K562 (cell line): ENCODE data around the gene MARK2. TPM values are rescaled to one million over a fixed set of nuclear protein-coding genes. Genes with fewer than 3 reads are reported as not detected.

ENCODE experiments used
- ATAC-seq: fragments of 200-7000 bp; cut with Tn5 transposase; 3 replicates; pipeline ENCODE4 v1.9.1; 2020; ENCODE audit warnings: moderate library complexity
- BruUV-seq: library from RNA; stranded (reverse); fragments of 400-500 nt; replicated peaks from 2 replicates; lab custom pipeline; 2021; lab: Mats Ljungman, UMichigan
- CTCF ChIA-PET: fragments of 300-600 bp; formaldehyde crosslinking; extraction: SDS; loops from one replicate; lab custom pipeline; 2021; ENCODE audit warnings: low intra/inter-chr PET ratio; lab: Yijun Ruan, JAX
- POLR2A ChIA-PET: fragments of 300-600, 350-650 bp; sonication (Branson Sonifier 250); formaldehyde crosslinking; extraction: SDS; loops from one replicate; lab custom pipeline; 2021; ENCODE audit warnings: antibody characterized with exemption, inconsistent platforms; lab: Yijun Ruan, JAX
- DNase-seq, 4 experiments: peaks; one replicate each; pipeline versions ENCODE4 v3.0.0 to v3.0.0-alpha.2; 2011 to 2018; ENCODE audit warnings: low spot score in 3 of 4, mixed read lengths in 3 of 4; ENCODE audit errors: extremely low read depth in 1 of 4
- FAIRE-seq: peaks from 2 replicates; lab custom pipeline; 2011; peaks lifted over from hg19 to GRCh38; lab: Jason Lieb, UNC
- H2AFZ ChIP-seq: 2 replicates; pipeline ENCODE4 v1.6.0; 2011; ENCODE audit warnings: low read depth, low read length, control low read depth, inconsistent platforms
- H3K27ac ChIP-seq: fragments of 200-600 bp; 3 replicates; pipeline ENCODE4 v1.8.0; 2011; ENCODE audit warnings: low read depth, mild to moderate bottlenecking, control low read depth, inconsistent platforms, low read length, moderate library complexity, mixed read lengths; ENCODE audit errors: extremely low read depth
- H3K27me3 ChIP-seq, 2 experiments: fragments of 300-600 bp in 1 of 2; 2 replicates in 1 of 2; 3 replicates in 1 of 2; pipeline versions ENCODE4 v1.6.0 to v1.8.0; 2011; ENCODE audit warnings: inconsistent platforms in 2 of 2, low read length in 2 of 2, mild to moderate bottlenecking in 1 of 2, mixed read lengths in 1 of 2, moderate library complexity in 1 of 2; ENCODE audit not compliant: control insufficient read depth in 2 of 2, insufficient read depth in 2 of 2
- H3K36me3 ChIP-seq: fragments of 300-600 bp; 3 replicates; pipeline ENCODE4 v1.8.0; 2011; ENCODE audit warnings: mild to moderate bottlenecking, low read length, inconsistent platforms; ENCODE audit not compliant: control insufficient read depth, insufficient read depth
- H3K4me1 ChIP-seq, 2 experiments: fragments of 200-600 bp in 1 of 2; replicated peaks in 1 of 2; 2 replicates in 1 of 2; 3 replicates in 1 of 2; pipeline versions ENCODE4 v1.5.1 to v1.8.0; 2011; ENCODE audit warnings: inconsistent platforms in 2 of 2, low read length in 2 of 2, mild to moderate bottlenecking in 1 of 2, mixed read lengths in 1 of 2, moderate library complexity in 1 of 2; ENCODE audit not compliant: control insufficient read depth in 2 of 2, insufficient read depth in 2 of 2
- H3K4me2 ChIP-seq: 2 replicates; pipeline ENCODE4 v1.6.1; 2011; ENCODE audit warnings: low read length, control low read depth, inconsistent platforms, mixed read lengths; ENCODE audit not compliant: insufficient read depth
- H3K4me3 ChIP-seq: fragments of 200-600 bp; sonication (generic), shearing (Covaris generic); 2 replicates; pipeline ENCODE4 v1.5.1; 2016; ENCODE audit warnings: control low read depth, inconsistent platforms
- H3K79me2 ChIP-seq: fragments of 200-600 bp; 3 replicates; pipeline ENCODE4 v1.8.0; 2011; ENCODE audit warnings: low read length, inconsistent platforms; ENCODE audit not compliant: control insufficient read depth, insufficient read depth
- H3K9ac ChIP-seq, 2 experiments: 2 replicates each; pipeline versions ENCODE4 v1.6.0 to v1.6.1; 2011; ENCODE audit warnings: low read depth in 2 of 2, low read length in 2 of 2, control low read depth in 1 of 2, inconsistent platforms in 1 of 2, mild to moderate bottlenecking in 1 of 2, mixed read lengths in 1 of 2; ENCODE audit not compliant: insufficient read depth in 1 of 2
- H3K9me1 ChIP-seq: one replicate; pipeline ENCODE4 v1.6.0; 2011; ENCODE audit warnings: inconsistent platforms, mild to moderate bottlenecking, low read length, moderate library complexity; ENCODE audit not compliant: control insufficient read depth, insufficient read depth
- H3K9me3 ChIP-seq: replicated peaks from 2 replicates; pipeline ENCODE4 v1.5.1; 2011; ENCODE audit warnings: low read depth, low read length, inconsistent platforms; ENCODE audit not compliant: control insufficient read depth, insufficient read depth
- H4K20me1 ChIP-seq: replicated peaks from 2 replicates; pipeline ENCODE4 v1.6.1; 2011; ENCODE audit warnings: low read length, inconsistent platforms, mixed read lengths; ENCODE audit not compliant: control insufficient read depth, insufficient read depth
- EP400 ChIP-seq: fragments of 450-650 bp; IDR thresholded peaks from 2 replicates; pipeline ENCODE4 v1.6.1; 2017; ENCODE audit warnings: antibody characterized with exemption, mild to moderate bottlenecking, moderate library complexity
- HIVEP1 ChIP-seq: fragments of 250-450 bp; sonication (Bioruptor Pico); IDR thresholded peaks from 2 replicates; pipeline ENCODE4 v1.4.0; 2020; ENCODE audit warnings: mild to moderate bottlenecking
- KDM5B ChIP-seq: fragments of 200-600 bp; sonication (generic); IDR thresholded peaks from 2 replicates; pipeline ENCODE4 v1.6.1; 2012; ENCODE audit warnings: low read depth, mild to moderate bottlenecking, moderate library complexity, low read length, control low read depth, inconsistent platforms; ENCODE audit not compliant: insufficient replicate concordance
- MAZ ChIP-seq, 2 experiments: fragments of 450-650 bp in 1 of 2; sonication (generic) in 1 of 2; formaldehyde crosslinking; IDR thresholded peaks in 1 of 2; conservative IDR thresholded peaks in 1 of 2; 2 replicates each; pipeline versions ENCODE4 v1.4.0 to v1.5.0; 2020; ENCODE audit warnings: mild to moderate bottlenecking in 1 of 2, missing genetic modification reagents in 1 of 2
- NBN ChIP-seq: fragments of 450-650 bp; IDR thresholded peaks from 2 replicates; pipeline ENCODE4 v1.6.1; 2016; ENCODE audit warnings: low read depth, mild to moderate bottlenecking
- PHF8 ChIP-seq: fragments of 200-600 bp; sonication (generic); IDR thresholded peaks from 2 replicates; pipeline ENCODE4 v1.6.1; 2012; ENCODE audit warnings: mixed run types, mild to moderate bottlenecking, inconsistent platforms, low read length, moderate library complexity, borderline replicate concordance
- POLR2AphosphoS5 ChIP-seq: IDR thresholded peaks from 2 replicates; pipeline ENCODE4 v1.6.1; 2011; ENCODE audit warnings: mild to moderate bottlenecking, low read depth, low read length, moderate library complexity; ENCODE audit not compliant: control insufficient read depth, insufficient read depth
- POLR2B ChIP-seq: fragments of 450-650 bp; IDR thresholded peaks from 2 replicates; pipeline ENCODE4 v1.6.1; 2018; ENCODE audit warnings: low read depth; ENCODE audit not compliant: partially characterized antibody
- POLR2H ChIP-seq: IDR thresholded peaks from 2 replicates; pipeline ENCODE4 v1.6.1; 2016; ENCODE audit warnings: missing genetic modification characterization, low read depth, mild to moderate bottlenecking, control low read depth, missing compliant biosample characterization, moderate library complexity
- RBFOX2 ChIP-seq: fragments of 200-400 bp; formaldehyde crosslinking; IDR thresholded peaks from 2 replicates; pipeline ENCODE4 v1.6.1; 2017; ENCODE audit warnings: low read depth, mild to moderate bottlenecking, low read length, moderate library complexity
- RFX5 ChIP-seq: IDR thresholded peaks from 2 replicates; pipeline ENCODE4 v1.6.1; 2011; ENCODE audit warnings: low read depth, mild to moderate bottlenecking, improper control_type of control experiment, low read length
- SMAD4 ChIP-seq: fragments of 250-450 bp; sonication (Bioruptor Pico); conservative IDR thresholded peaks from 2 replicates; pipeline ENCODE4 v1.8.0; 2021; ENCODE audit warnings: inconsistent platforms, mild to moderate bottlenecking, moderate library complexity
- TOE1 ChIP-seq, 2 experiments: fragments of 450-650 bp in 1 of 2; sonication (generic) in 1 of 2; formaldehyde crosslinking in 1 of 2; IDR thresholded peaks; 2 replicates each; pipeline versions ENCODE4 v1.7.1 to v1.8.0; 2016 to 2022; ENCODE audit warnings: borderline replicate concordance in 2 of 2, mild to moderate bottlenecking in 2 of 2, antibody characterized with exemption in 1 of 2, inconsistent platforms in 1 of 2, low read depth in 1 of 2, missing genetic modification reagents in 1 of 2, moderate library complexity in 1 of 2
- TRIM24 ChIP-seq, 2 experiments: fragments of 450-650 bp; IDR thresholded peaks; 2 replicates each; pipeline ENCODE4 v1.6.1; 2016
- XRCC4 ChIP-seq: IDR thresholded peaks from one replicate; pipeline ENCODE4 v1.6.1; 2011; ENCODE audit not compliant: insufficient read depth, insufficient read length; ENCODE audit errors: extremely low read depth
- WGBS: fragments of 100-300 bp; shearing (Covaris generic); methylation state at CpG from one replicate; pipeline ENCODE4 v1.1.6; 2016; ENCODE audit warnings: low coverage, mixed read lengths; ENCODE audit not compliant: insufficient coverage; ENCODE audit errors: missing lambda C conversion rate; 5-methylcytosine and 5-hydroxymethylcytosine counted together
- in situ Hi-C: fragments of 300-500 bp; cut with MboI; formaldehyde crosslinking; loops from 4 replicates; pipeline ENCODE4 v1.15.0; 2018; ENCODE audit warnings: inconsistent platforms, mixed read lengths
- intact Hi-C: fragments of 100-400 bp; cut with micrococcal nuclease; formaldehyde crosslinking; loops from 2 replicates; pipeline ENCODE4 v1.14.2; 2022
- polyA plus RNA-seq, 8 experiments: library from polyadenylated mRNA; depleted of rRNA in 4 of 8; stranded (reverse) in 5 of 8; unstranded in 3 of 8; fragments of >200 nt; fragmentation: Nextera tagmentation in 2 of 8; fragmentation: Illumina TruSeq in 1 of 8; extraction: Ambion mirVana in 2 of 8; extraction: Trizol in 1 of 8; gene quantifications; 2 replicates each; pipeline versions ENCODE4 v1.2.1 to v1.2.3, GENCODE V29; 2011 to 2014; ENCODE audit warnings: inconsistent platforms in 1 of 8, missing spikeins in 1 of 8
- total RNA-seq, 7 experiments: library from RNA; depleted of rRNA in 6 of 7; stranded (reverse); fragments of >200 nt in 6 of 7; fragmentation: Illumina TruSeq in 2 of 7; extraction: Trizol in 2 of 7; gene quantifications; 2 replicates each; pipeline versions ENCODE4 v1.2.1 to v1.2.3, GENCODE V29; 2011 to 2021; ENCODE audit warnings: low replicate concordance in 1 of 7

The MARK2 gene
- total and polyA plus RNA-seq, 9 of the 15 experiments (the other 6 are each of a cell fraction or from before 2014, with no cell fraction given) = 0.32 to 43.5 (median 15.1) TPM

DNA sequence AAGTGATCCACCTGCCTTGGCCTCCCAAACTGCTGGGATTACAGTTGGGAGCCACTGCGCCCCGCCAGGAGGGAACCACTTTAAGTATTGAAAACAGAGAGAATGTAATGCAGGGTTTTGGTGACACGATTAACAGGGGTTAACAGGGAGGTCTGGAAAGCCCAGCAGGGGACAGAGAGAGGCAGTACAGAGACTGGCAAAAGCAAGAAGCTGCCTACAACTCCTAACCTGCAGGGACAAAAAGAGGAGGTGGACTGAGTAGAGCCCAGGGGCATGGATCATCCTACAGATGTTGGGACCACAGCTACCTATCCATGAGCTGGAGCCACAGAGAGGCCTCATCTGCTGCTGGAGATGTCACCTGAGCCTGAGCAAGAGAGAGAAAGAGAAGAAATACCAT lies 27.4 kb upstream of the MARK2 start:
- peaks cover 20 to 22% of the 10 kb centered on the region in 2 experiments for H3K4me1 ChIP-seq
- CTCF ChIA-PET = no interaction called here
- peaks cover 36% of the 10 kb centered on the region for H3K79me2 ChIP-seq
- H3K4me3 ChIP-seq = no peak overlapping the region
- H4K20me1 ChIP-seq = peaks cover 13% of the 10 kb centered on the region; the same call in 1 of the 2 replicates
- no peak overlapping the region for H3K27ac ChIP-seq
- WGBS = 65% methylated on average over 3 of the region's 3 CpGs
- FAIRE-seq = no peak
- no peak for TF ChIP-seq TRIM24 (IDR thresholded peaks at IDR 0.05)
- TF ChIP-seq TOE1 (IDR thresholded peaks at IDR 0.05; ENCODE audit: borderline replicate concordance) = no peak
- TF ChIP-seq TOE1 (CRISPR knock-in tag; IDR thresholded peaks at IDR 0.05; ENCODE audit: borderline replicate concordance, low read depth) = no peak
- no peak for TF ChIP-seq XRCC4
- BruUV-seq = no TSS peak
- no peak for DNase-seq
- H2AFZ ChIP-seq = no peak overlapping the region
- in situ Hi-C loops (no loop called here), intact Hi-C loops (loop anchor here (5.0 kb wide), 1 partner anchor 44 kb away; the partner anchor contains the start of gene ZFTA)
- POLR2A ChIA-PET = interaction anchor here (0.6 to 1.6 kb wide), 3 partner anchors 9 to 282 kb away, joined by 3 to 4 read pairs (median 3); no protein-coding TSS in a partner anchor
- H3K9ac ChIP-seq = peak overlapping the region in 1 of 2 experiments; percentile 60; a peak in 1 of 4 replicates
- no peaks in the 10 kb centered on the region for H3K9me1 ChIP-seq
- no peak for ATAC-seq
- H3K9me3 ChIP-seq = no peaks in the 10 kb centered on the region
- H3K4me2 ChIP-seq = peak overlapping the region; percentile 47
- H3K27me3 ChIP-seq = no peaks in the 10 kb centered on the region
- H3K36me3 ChIP-seq = peaks cover 20% of the 10 kb centered on the region

DNA sequence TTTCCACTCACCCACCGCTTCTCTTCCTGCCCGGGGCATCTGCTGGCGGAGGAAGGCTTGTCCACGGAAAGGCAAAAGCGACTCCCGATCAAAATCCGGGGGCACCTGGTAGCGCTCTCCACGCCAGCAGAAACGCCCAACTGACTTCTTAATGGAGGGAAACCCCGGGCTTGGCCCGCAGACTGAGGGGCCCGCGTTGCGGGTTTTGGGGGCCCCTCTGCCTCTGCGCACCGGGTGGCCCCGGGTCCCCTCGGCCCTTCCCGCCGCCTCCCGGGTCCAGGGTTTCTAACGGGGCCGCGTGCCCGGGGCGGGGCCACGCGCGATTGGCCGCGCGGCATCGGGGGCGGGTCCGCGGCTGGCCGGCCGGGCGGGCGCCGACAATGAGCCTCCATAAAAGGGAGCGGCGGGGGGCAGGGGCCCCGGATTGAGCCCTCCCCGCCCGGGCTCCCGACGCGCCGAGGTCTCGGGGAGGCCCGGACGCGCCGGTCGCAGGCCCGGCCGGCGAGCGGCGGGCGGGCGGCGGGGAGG lies 25.8 kb upstream of the MARK2 start, which contains the start of gene SPINDOC:
TSS of gene SPINDOC (plus strand) at position 422 of the 528 bp plus-strand sequence. CDS start 231 bp downstream, outside the sequence.
- peak within 1 kb of the TSS; percentile 94 for H3K4me2 ChIP-seq
- peaks cover 22 to 24% of the 10 kb centered on the region in 2 experiments for H3K4me1 ChIP-seq
- DNase-seq = peak; percentile 87 to 97 (median 96)
- peaks cover 40% of the 10 kb centered on the region for H3K79me2 ChIP-seq
- in situ Hi-C loops = no loop called here
- intact Hi-C loops = loop anchor here (5.0 kb wide), 1 partner anchor 46 kb away; the partner anchor contains the start of gene ZFTA
- peak within 1 kb of the TSS; percentile 89 to 99 for H3K9ac ChIP-seq
- H3K36me3 ChIP-seq = peaks cover 32% of the 10 kb centered on the region
- CTCF ChIA-PET = no interaction called here
- H3K9me3 ChIP-seq = no peaks in the 10 kb centered on the region
- under 1% methylated on average over 40 of the region's 65 CpGs for WGBS
- H4K20me1 ChIP-seq = peaks cover 13% of the 10 kb centered on the region; the same call in 1 of the 2 replicates
- H2AFZ ChIP-seq = peak within 1 kb of the TSS; percentile 99
- peak within 1 kb of the TSS; percentile 84 for H3K27ac ChIP-seq
- no peak for FAIRE-seq
- POLR2A ChIA-PET = interaction anchor here (0.6 to 1.2 kb wide), 3 partner anchors 10 to 94 kb away, joined by 3 read pairs; no protein-coding TSS in a partner anchor
- peak within 1 kb of the TSS; percentile 82 for H3K4me3 ChIP-seq
- no TSS peak for BruUV-seq
- no peaks in the 10 kb centered on the region for H3K27me3 ChIP-seq
- H3K9me1 ChIP-seq = peaks cover 2% of the 10 kb centered on the region
- peak; percentile 92 for ATAC-seq
- TF ChIP-seq POLR2AphosphoS5 (0 out of 2 replicates have a peak, but pooled peaks have one; percentile 39), MAZ (CRISPR knock-in tag; conservative IDR thresholded peaks at IDR 0.05 in 1 of 2, IDR thresholded peaks at IDR 0.05 in 1 of 2) (peak; percentile 7 to 10; a peak in 2 of 4 replicates), POLR2H (peak; percentile 71), KDM5B (peak; percentile 72), EP400 (no peak), PHF8 (peak; percentile 68; the same call in 1 of the 2 replicates), HIVEP1 (0 out of 2 replicates have a peak, but pooled peaks have one; percentile 12), RFX5 (no peak), SMAD4 (CRISPR knock-in tag) (peak; percentile 53), RBFOX2 (peak; percentile 68; the same call in 1 of the 2 replicates), POLR2B (peak; percentile 45), NBN (0 out of 2 replicates have a peak, but pooled peaks have one; percentile 20)
